Osteoblast (primary cell): ENCODE data around the gene RTEL1. TPM values are rescaled to one million over a fixed set of nuclear protein-coding genes. Genes with fewer than 3 reads are reported as not detected.
A peak's percentile ranks its signal among the peaks of the same experiment; 100 is the strongest.

Experiments
- DNase-seq: peaks from one replicate; pipeline ENCODE4 v3.0.0; 2011; ENCODE audit warnings: low spot score, mixed read lengths; ENCODE audit not compliant: insufficient read length; ENCODE audit errors: missing footprints
- H2AFZ ChIP-seq: 2 replicates; pipeline ENCODE4 v1.6.0; 2011; ENCODE audit warnings: mild to moderate bottlenecking, low read length
- H3K27ac ChIP-seq: 2 replicates; pipeline ENCODE4 v1.5.1; 2011; ENCODE audit warnings: mild to moderate bottlenecking, low read depth, low read length, moderate library complexity
- H3K27me3 ChIP-seq: 2 replicates; pipeline ENCODE4 v1.6.0; 2012; ENCODE audit warnings: mild to moderate bottlenecking, control low read depth, inconsistent platforms, low read length, moderate library complexity; ENCODE audit not compliant: insufficient read depth
- H3K36me3 ChIP-seq: 2 replicates; pipeline ENCODE4 v1.5.1; 2011; ENCODE audit warnings: mild to moderate bottlenecking, low read length, control low read depth, moderate library complexity; ENCODE audit not compliant: insufficient read depth
- H3K4me1 ChIP-seq: 2 replicates; pipeline ENCODE4 v1.5.1; 2011; ENCODE audit warnings: mild to moderate bottlenecking, low read length, control low read depth, moderate library complexity; ENCODE audit not compliant: insufficient read depth
- H3K4me2 ChIP-seq: 2 replicates; pipeline ENCODE4 v1.6.0; 2011; ENCODE audit warnings: mild to moderate bottlenecking, low read length; ENCODE audit not compliant: insufficient read depth
- H3K4me3 ChIP-seq: fragments of 200-600 bp; sonication (generic); 3 replicates; pipeline ENCODE4 v1.5.1; 2012; ENCODE audit warnings: mild to moderate bottlenecking, low read length, inconsistent platforms; ENCODE audit not compliant: insufficient read depth
- H3K79me2 ChIP-seq: 2 replicates; pipeline ENCODE4 v1.6.0; 2012; ENCODE audit warnings: mild to moderate bottlenecking, low read length, control low read depth, inconsistent platforms; ENCODE audit not compliant: insufficient read depth
- H3K9me3 ChIP-seq: 2 replicates; pipeline ENCODE4 v1.5.1; 2011; ENCODE audit warnings: low read depth, low read length, control low read depth
- H4K20me1 ChIP-seq: 2 replicates; pipeline ENCODE4 v1.6.0; 2012; ENCODE audit warnings: mild to moderate bottlenecking, low read length, control low read depth; ENCODE audit not compliant: insufficient read depth
- CTCF ChIP-seq: IDR thresholded peaks from 2 replicates; pipeline ENCODE4 v1.5.1; 2011; ENCODE audit warnings: mild to moderate bottlenecking, low read depth, low read length, moderate library complexity; ENCODE audit errors: extremely low read depth
- total RNA-seq: library from RNA; depleted of rRNA; stranded (reverse); fragments of >200 nt; gene quantifications from 2 replicates; pipeline ENCODE4 v1.2.3, GENCODE V29; 2012

The RTEL1 gene
- total RNA-seq, 1 donor = 10.9 TPM

DNA sequence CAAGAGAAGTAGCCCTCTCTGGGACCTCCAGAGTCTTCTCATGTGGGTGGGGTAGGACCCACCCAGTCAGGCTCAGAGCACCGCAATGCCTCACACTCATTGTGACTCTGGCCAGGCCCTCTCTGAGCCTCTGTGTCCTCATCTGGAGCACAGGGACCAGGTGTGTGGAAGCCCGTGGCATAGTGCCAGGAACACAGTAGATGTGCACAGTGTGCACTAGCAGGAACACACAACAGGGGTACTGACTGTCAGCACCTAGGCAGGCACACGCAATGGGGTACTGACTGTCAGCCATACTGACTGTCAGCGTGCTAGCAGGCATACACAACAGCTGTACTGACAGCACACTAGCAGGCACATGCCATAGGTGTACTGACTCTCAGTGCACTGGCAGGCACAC, 2.9 kb upstream of the RTEL1 start:
- Histone ChIP-seq H3K4me2 (no peak overlapping the region), H4K20me1 (no peaks in the 10 kb centered on the region), H3K79me2 (peaks cover 13% of the 10 kb centered on the region), H3K4me1 (peaks cover 14% of the 10 kb centered on the region), H3K27me3 (peaks cover 9% of the 10 kb centered on the region), H2AFZ (no peak overlapping the region), H3K4me3 (no peak overlapping the region), H3K36me3 (peaks cover 2% of the 10 kb centered on the region), H3K27ac (no peak overlapping the region), H3K9me3 (no peaks in the 10 kb centered on the region)
- DNase-seq = no peak
- no peak for TF ChIP-seq CTCF

- Histone ChIP-seq H3K4me2 (no peak overlapping the region), H3K27me3 (peaks cover 9% of the 10 kb centered on the region), H2AFZ (no peak overlapping the region), H3K4me1 (peaks cover 14% of the 10 kb centered on the region), H3K4me3 (no peak overlapping the region), H3K9me3 (no peaks in the 10 kb centered on the region), H3K79me2 (peaks cover 25% of the 10 kb centered on the region), H3K27ac (no peak overlapping the region), H3K36me3 (peaks cover 11% of the 10 kb centered on the region), H4K20me1 (no peaks in the 10 kb centered on the region)
- no peak for TF ChIP-seq CTCF
- peak; percentile 66 for DNase-seq
These were observed 1.7 kb upstream of the RTEL1 start for GRCh38 chr20:63656451-63656850.

- Histone ChIP-seq H3K79me2 (peaks cover 35% of the 10 kb centered on the region), H3K4me2 (peak overlapping the region; percentile 97), H3K27ac (peak overlapping the region; percentile 44), H3K36me3 (peaks cover 19% of the 10 kb centered on the region), H3K9me3 (no peaks in the 10 kb centered on the region), H2AFZ (peak overlapping the region; percentile 99), H4K20me1 (no peaks in the 10 kb centered on the region), H3K4me1 (peaks cover 14% of the 10 kb centered on the region), H3K4me3 (peak overlapping the region; percentile 99), H3K27me3 (peaks cover 1% of the 10 kb centered on the region)
- peak; percentile 94 for DNase-seq
- no peak for TF ChIP-seq CTCF
These were observed 714 bp upstream of the RTEL1 start for GRCh38 chr20:63657260-63657936.

GRCh38 chr20:63658749-63659187, 656 bp downstream of the RTEL1 start:
- no peaks in the 10 kb centered on the region for H3K9me3 ChIP-seq
- TF ChIP-seq CTCF = no peak
- peaks cover 32% of the 10 kb centered on the region for H3K36me3 ChIP-seq
- peak overlapping the region; percentile 44 for H3K27ac ChIP-seq
- peak overlapping the region; percentile 99 for H3K4me3 ChIP-seq
- no peaks in the 10 kb centered on the region for H3K27me3 ChIP-seq
- DNase-seq = peak; percentile 95
- H4K20me1 ChIP-seq = no peaks in the 10 kb centered on the region
- peak overlapping the region; percentile 99 for H2AFZ ChIP-seq
- H3K79me2 ChIP-seq = peaks cover 36% of the 10 kb centered on the region
- H3K4me1 ChIP-seq = peaks cover 14% of the 10 kb centered on the region
- peak overlapping the region; percentile 97 for H3K4me2 ChIP-seq
